SJCRH30 (cell line): ENCODE results near the gene GLB1L. TPM values are rescaled to one million over a fixed set of nuclear protein-coding genes. Genes with fewer than 3 reads are reported as not detected.

Experiments
- DNase-seq, 2 experiments: peaks; one replicate each; pipeline ENCODE4 v3.0.0-alpha.2; 2015 to 2020
- H3K27ac ChIP-seq: fragments of 250-450 bp; sonication (Bioruptor Pico); 2 replicates; pipeline ENCODE4 v1.5.1; 2020; ENCODE audit warnings: mild to moderate bottlenecking, moderate library complexity
- H3K27me3 ChIP-seq: fragments of 250-450 bp; sonication (Bioruptor Pico); 2 replicates; pipeline ENCODE4 v1.5.1; 2020; ENCODE audit warnings: mild to moderate bottlenecking, moderate library complexity
- H3K36me3 ChIP-seq: fragments of 250-450 bp; sonication (Bioruptor Pico); 2 replicates; pipeline ENCODE4 v1.5.1; 2020; ENCODE audit warnings: mild to moderate bottlenecking, moderate library complexity
- H3K4me1 ChIP-seq: fragments of 250-450 bp; sonication (Bioruptor Pico); 2 replicates; pipeline ENCODE4 v1.5.1; 2020; ENCODE audit warnings: mild to moderate bottlenecking, moderate library complexity
- H3K4me3 ChIP-seq: fragments of 250-450 bp; sonication (Bioruptor Pico); 2 replicates; pipeline ENCODE4 v1.5.1; 2020; ENCODE audit warnings: mild to moderate bottlenecking, moderate library complexity
- H3K9me3 ChIP-seq: fragments of 250-450 bp; sonication (Bioruptor Pico); replicated peaks from 2 replicates; pipeline ENCODE4 v1.5.1; 2020; ENCODE audit warnings: mild to moderate bottlenecking, moderate library complexity
- total RNA-seq: library from RNA; depleted of rRNA; stranded (reverse); fragments of >200 nt; shearing (Covaris generic); gene quantifications from 2 replicates; pipeline ENCODE4 v1.2.3, GENCODE V29; 2014

Gene GLB1L
- total RNA-seq, 1 experiment from 2014 or later = 4.2 TPM

DNA sequence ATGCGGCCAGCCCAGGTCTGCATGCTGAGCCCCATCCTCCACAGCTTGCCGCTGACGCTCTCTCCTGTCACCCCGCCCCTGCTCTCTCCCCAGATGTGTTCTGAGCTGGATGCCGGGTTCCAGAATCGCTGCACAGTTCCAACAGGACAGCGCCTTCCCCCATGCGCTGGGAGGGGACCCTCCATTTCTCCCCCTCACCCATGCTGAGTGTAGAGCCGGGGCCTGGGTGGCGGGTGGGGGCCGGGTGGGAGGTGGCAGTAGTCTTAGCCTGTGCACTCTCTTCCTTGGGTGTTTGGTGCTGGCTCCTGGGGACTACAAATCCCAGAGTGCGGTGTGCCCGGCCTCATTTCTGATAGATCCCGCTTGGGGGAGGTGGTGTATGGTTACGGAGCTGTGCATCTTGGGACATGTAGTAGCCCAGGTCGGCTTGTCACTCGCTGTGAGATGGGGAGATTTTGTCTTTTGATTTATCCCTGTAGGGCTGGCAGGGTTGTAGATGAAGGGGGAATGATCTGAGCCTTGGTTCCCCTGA, 40.7 kb upstream of the GLB1L start:
- no peak for DNase-seq
- Histone ChIP-seq H3K4me1 (no peaks in the 10 kb centered on the region), H3K4me3 (no peak overlapping the region), H3K9me3 (no peaks in the 10 kb centered on the region), H3K27ac (no peak overlapping the region), H3K36me3 (no peaks in the 10 kb centered on the region), H3K27me3 (no peaks in the 10 kb centered on the region)

DNA sequence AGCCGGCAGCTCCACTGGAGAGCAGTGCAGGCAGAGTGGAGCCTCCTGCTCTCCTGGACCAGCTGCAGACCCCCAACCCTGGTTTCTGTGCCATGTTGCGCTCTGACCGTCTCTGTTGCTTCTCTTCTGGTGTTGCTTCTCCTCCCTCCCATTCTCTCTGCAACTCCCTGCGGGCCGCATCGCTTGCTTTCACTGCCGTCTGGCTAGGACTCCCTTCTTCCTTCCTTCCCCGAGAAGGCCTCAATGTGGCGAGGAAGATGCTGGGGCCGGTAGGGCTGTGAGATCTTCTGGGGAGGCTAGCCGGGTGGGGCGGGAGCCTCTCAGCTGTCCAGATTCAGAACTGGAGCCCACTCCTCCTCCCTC, 40.1 kb upstream of the GLB1L start:
- Histone ChIP-seq H3K9me3 (no peaks in the 10 kb centered on the region), H3K27me3 (no peaks in the 10 kb centered on the region), H3K36me3 (no peaks in the 10 kb centered on the region), H3K4me3 (no peak overlapping the region), H3K4me1 (no peaks in the 10 kb centered on the region), H3K27ac (no peak overlapping the region)
- DNase-seq = no peak

- Histone ChIP-seq H3K4me1 (peaks cover 4% of the 10 kb centered on the region; the same call in 1 of the 2 replicates), H3K36me3 (no peaks in the 10 kb centered on the region), H3K9me3 (no peaks in the 10 kb centered on the region), H3K27me3 (no peaks in the 10 kb centered on the region), H3K4me3 (no peak overlapping the region), H3K27ac (no peak overlapping the region)
- no peak for DNase-seq
Observed at GRCh38 chr2:219284501-219285372, 39.5 kb upstream of the GLB1L start.

GRCh38 chr2:219282943-219283581, 37.8 kb upstream of the GLB1L start:
- Histone ChIP-seq H3K36me3 (no peaks in the 10 kb centered on the region), H3K27ac (no peak overlapping the region), H3K4me3 (no peak overlapping the region), H3K4me1 (peaks cover 12% of the 10 kb centered on the region), H3K27me3 (no peaks in the 10 kb centered on the region), H3K9me3 (no peaks in the 10 kb centered on the region)
- DNase-seq = no peak

GRCh38 chr2:219282375-219282774, 37.1 kb upstream of the GLB1L start:
- Histone ChIP-seq H3K36me3 (no peaks in the 10 kb centered on the region), H3K4me1 (peaks cover 15% of the 10 kb centered on the region)
- DNase-seq = no peak

GRCh38 chr2:219281588-219281987, 36.3 kb upstream of the GLB1L start:
- no peaks in the 10 kb centered on the region for H3K27me3 ChIP-seq
- H3K4me3 ChIP-seq = no peak overlapping the region
- no peaks in the 10 kb centered on the region for H3K36me3 ChIP-seq
- no peak for DNase-seq
- H3K27ac ChIP-seq = no peak overlapping the region
- H3K9me3 ChIP-seq = no peaks in the 10 kb centered on the region
- H3K4me1 ChIP-seq = peaks cover 15% of the 10 kb centered on the region

More at GRCh38 chr2:219282375-219282774, 37.1 kb upstream of the GLB1L start:
- H3K9me3 ChIP-seq = no peaks in the 10 kb centered on the region
- no peaks in the 10 kb centered on the region for H3K27me3 ChIP-seq
- H3K27ac ChIP-seq = no peak overlapping the region
- no peak overlapping the region for H3K4me3 ChIP-seq

GRCh38 chr2:219280651-219281050, 35.4 kb upstream of the GLB1L start:
- no peak for DNase-seq
- Histone ChIP-seq H3K27me3 (no peaks in the 10 kb centered on the region), H3K4me1 (peaks cover 15% of the 10 kb centered on the region), H3K4me3 (no peak overlapping the region), H3K36me3 (no peaks in the 10 kb centered on the region), H3K27ac (no peak overlapping the region), H3K9me3 (no peaks in the 10 kb centered on the region)

DNA sequence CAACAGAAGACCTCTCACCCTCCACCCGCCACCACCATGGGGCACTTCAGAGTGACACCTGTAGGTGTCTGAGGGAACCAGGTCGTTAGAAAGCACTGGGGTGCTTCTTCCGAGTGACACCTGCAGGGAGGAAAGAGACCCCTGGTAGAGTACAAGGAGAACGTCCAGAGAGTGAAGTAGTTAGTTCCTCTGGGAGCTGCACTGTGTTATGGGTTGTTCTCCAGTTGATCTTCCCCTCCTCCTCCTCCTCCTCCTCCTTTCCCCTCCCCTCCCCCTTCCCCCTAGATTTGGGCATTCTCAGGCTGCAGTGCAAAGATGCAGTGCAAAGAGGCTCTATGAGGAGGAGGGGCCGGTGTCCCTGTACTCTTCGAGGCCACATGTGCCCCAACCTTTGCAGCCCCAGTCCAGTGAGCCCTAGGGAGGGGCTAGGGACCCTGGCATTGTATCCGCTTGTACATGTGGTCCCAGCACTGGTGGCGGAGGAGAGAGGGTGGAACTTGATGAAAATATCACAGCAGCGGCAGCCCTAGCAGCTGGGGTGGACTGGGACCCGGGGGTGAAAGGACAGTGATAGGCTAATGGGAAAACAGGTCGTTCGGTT, 34.8 kb upstream of the GLB1L start:
- H3K27ac ChIP-seq = peak overlapping the region; percentile 42; the same call in 1 of the 2 replicates
- no peaks in the 10 kb centered on the region for H3K9me3 ChIP-seq
- no peaks in the 10 kb centered on the region for H3K36me3 ChIP-seq
- no peaks in the 10 kb centered on the region for H3K27me3 ChIP-seq
- peaks cover 15% of the 10 kb centered on the region for H3K4me1 ChIP-seq
- peak overlapping the region; percentile 68 for H3K4me3 ChIP-seq
- DNase-seq = no peak

DNA sequence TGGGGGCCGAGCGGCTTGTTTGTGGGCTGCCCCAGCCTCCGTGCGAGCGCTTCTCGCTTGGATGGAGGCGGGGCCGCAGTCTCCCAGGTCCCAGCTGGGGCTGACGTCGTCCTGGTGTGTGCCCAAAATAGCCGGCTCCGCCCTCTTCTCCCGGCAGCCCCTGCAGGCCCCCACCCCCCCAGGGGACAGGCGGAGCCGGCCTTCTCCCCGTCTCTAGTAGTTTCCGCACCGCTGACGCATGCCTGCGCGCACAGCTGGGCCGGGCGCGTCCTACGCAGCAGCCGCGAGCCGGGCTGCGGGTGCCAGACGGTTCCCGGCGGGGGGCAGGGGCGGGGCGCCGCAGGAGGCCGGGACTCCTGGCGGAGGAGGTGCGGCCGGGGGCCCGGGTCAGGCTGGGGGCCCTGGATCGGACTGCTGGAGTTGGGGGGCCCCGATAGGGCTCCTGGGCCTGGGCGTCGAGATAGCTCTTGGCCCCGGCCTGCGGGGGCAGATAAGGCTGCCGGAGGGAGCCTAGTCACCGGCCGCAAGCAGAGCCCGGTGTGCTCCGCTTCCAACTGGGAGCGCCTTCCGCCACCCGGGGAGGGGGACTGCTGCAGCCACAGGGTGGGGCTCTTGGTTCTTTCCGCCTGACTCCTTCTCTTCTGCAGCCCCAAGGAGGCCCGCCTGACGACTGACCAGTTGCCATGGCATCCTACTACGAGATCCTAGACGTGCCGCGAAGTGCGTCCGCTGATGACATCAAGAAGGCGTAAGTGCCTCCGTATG, 34.1 kb upstream of the GLB1L start, which contains the start of gene DNAJB2:
Gene DNAJB2 (plus strand): TSS at position 216 of the 765 bp plus-strand sequence. CDS start 468 bp downstream, at position 684.
- Histone ChIP-seq H3K4me1 (peaks cover 15% of the 10 kb centered on the region), H3K36me3 (no peaks in the 10 kb centered on the region), H3K27me3 (no peaks in the 10 kb centered on the region), H3K9me3 (no peaks in the 10 kb centered on the region), H3K4me3 (peak within 1 kb of the TSS; percentile 68), H3K27ac (peak within 1 kb of the TSS; percentile 42; the same call in 1 of the 2 replicates)
- peak; percentile 97 to 98 for DNase-seq

DNA sequence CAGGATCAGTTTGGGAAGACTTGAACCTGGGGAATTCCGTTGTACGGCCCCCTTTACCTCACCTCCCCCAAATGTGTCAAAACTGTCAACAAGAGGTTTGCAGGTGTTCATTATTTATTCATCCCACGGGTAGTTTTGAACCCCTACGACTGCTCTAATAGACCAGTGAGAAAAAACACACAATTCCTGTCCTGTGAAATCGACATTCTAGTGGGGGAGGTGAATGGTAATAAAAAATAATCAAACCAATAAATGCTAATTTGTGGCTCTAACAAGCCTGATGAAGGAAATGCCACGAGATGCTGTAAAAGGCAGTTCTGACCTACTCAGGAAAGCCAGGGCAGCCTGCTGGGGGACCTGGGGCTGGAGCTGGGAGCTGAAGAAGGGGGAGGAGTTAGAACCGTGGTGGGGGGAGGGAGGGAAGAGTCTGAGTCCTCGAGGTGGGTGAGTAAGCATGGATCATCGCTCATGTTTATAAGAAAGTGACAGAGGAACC, 33.5 kb upstream of the GLB1L start:
- H3K9me3 ChIP-seq = no peaks in the 10 kb centered on the region
- peak in 1 of 2 experiments; percentile 9 for DNase-seq
- H3K27me3 ChIP-seq = no peaks in the 10 kb centered on the region
- peak overlapping the region; percentile 42; the same call in 1 of the 2 replicates for H3K27ac ChIP-seq
- H3K4me1 ChIP-seq = peaks cover 15% of the 10 kb centered on the region
- peak overlapping the region; percentile 68 for H3K4me3 ChIP-seq
- no peaks in the 10 kb centered on the region for H3K36me3 ChIP-seq

- no peaks in the 10 kb centered on the region for H3K27me3 ChIP-seq
- peak; percentile 67 to 85 for DNase-seq
- no peak overlapping the region for H3K27ac ChIP-seq
- H3K9me3 ChIP-seq = no peaks in the 10 kb centered on the region
- peak overlapping the region; percentile 27 for H3K4me3 ChIP-seq
- no peaks in the 10 kb centered on the region for H3K36me3 ChIP-seq
- peaks cover 15% of the 10 kb centered on the region for H3K4me1 ChIP-seq
Observed at GRCh38 chr2:219277703-219278654, 32.7 kb upstream of the GLB1L start.

- Histone ChIP-seq H3K36me3 (no peaks in the 10 kb centered on the region), H3K27me3 (no peaks in the 10 kb centered on the region), H3K4me1 (peaks cover 9% of the 10 kb centered on the region), H3K27ac (no peak overlapping the region), H3K4me3 (no peak overlapping the region), H3K9me3 (no peaks in the 10 kb centered on the region)
- DNase-seq = peak; percentile 18 to 28
Observed at GRCh38 chr2:219274361-219274921, 29.2 kb upstream of the GLB1L start.

GRCh38 chr2:219273937-219274336, 28.7 kb upstream of the GLB1L start:
- Histone ChIP-seq H3K4me1 (peaks cover 9% of the 10 kb centered on the region), H3K4me3 (no peak overlapping the region), H3K9me3 (no peaks in the 10 kb centered on the region), H3K27me3 (no peaks in the 10 kb centered on the region), H3K36me3 (no peaks in the 10 kb centered on the region), H3K27ac (no peak overlapping the region)
- DNase-seq = no peak
